Measurements from ENCODE around the gene ANKRD42.

The ANKRD42 gene

GRCh38 chr11:83285151-83285770 is 91.7 kb downstream of the ANKRD42 start:
- Histone ChIP-seq H3K9me3 (ENCODE audit: control insufficient read depth in 1 of 2, low read length in 2 of 2) (no peaks in the 10 kb centered on the region), H3K4me1 (ENCODE audit: control insufficient read depth in 1 of 2, insufficient read depth in 2 of 2, low read length in 2 of 2) (peaks cover 14 to 36% of the 10 kb centered on the region in 2 donors), H3K9ac (ENCODE audit: low read depth in 1 of 2, low read length in 2 of 2) (peak overlapping the region; percentile 93 to 97), H3K36me3 (ENCODE audit: control insufficient read depth in 1 of 2, insufficient read depth in 2 of 2, low read length in 2 of 2) (no peaks in the 10 kb centered on the region), H3K27me3 (ENCODE audit: control insufficient read depth in 1 of 2, insufficient read depth in 2 of 2, low read length in 2 of 2) (no peaks in the 10 kb centered on the region), H3K4me3 (ENCODE audit: low read depth in 1 of 2, low read length in 2 of 2) (peak overlapping the region; percentile 93 to 95), H3K27ac (ENCODE audit: low read depth, low read length) (peak overlapping the region; percentile 98)

GRCh38 chr11:83285771-83286528 is 92.4 kb downstream of the ANKRD42 start, which contains the start of gene CCDC90B:
TSS of gene CCDC90B (minus strand) at chr11:83286367. CDS start at chr11:83285972, 395 bp downstream.
- no peaks in the 10 kb centered on the region for H3K27me3 ChIP-seq (ENCODE audit: control insufficient read depth in 1 of 2, insufficient read depth in 2 of 2, low read length in 2 of 2)
- H3K4me1 ChIP-seq (ENCODE audit: control insufficient read depth in 1 of 2, insufficient read depth in 2 of 2, low read length in 2 of 2), result peaks cover 14 to 33% of the 10 kb centered on the region in 2 donors

DNA sequence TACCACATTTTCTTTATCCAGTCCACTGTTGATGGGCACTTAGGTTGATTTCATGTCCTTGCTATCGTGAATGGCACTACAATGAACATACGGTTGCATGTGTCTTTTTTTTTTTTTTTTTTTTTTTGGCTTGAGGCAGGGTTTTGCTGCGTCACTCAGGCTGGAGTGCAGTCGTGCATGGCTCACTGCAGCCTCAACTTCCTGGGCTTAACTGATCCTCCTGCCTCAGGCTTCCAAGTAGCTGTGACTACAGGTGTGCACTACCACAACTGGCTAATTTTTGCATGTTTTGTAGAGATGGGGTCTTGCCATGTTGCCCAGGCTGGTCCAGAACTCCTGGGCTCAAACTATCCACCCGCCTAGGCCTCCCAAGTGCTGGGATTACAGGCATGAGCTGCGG is 94.1 kb downstream of the ANKRD42 start:
- no peaks in the 10 kb centered on the region for H3K36me3 ChIP-seq (ENCODE audit: control insufficient read depth in 1 of 2, insufficient read depth in 2 of 2, low read length in 2 of 2)
- H3K27ac ChIP-seq (ENCODE audit: low read depth, low read length), result no peak overlapping the region
- no peaks in the 10 kb centered on the region for H3K27me3 ChIP-seq (ENCODE audit: control insufficient read depth in 1 of 2, insufficient read depth in 2 of 2, low read length in 2 of 2)
- H3K9ac ChIP-seq (ENCODE audit: low read depth in 1 of 2, low read length in 2 of 2), result no peak overlapping the region
- no peaks in the 10 kb centered on the region for H3K9me3 ChIP-seq (ENCODE audit: control insufficient read depth in 1 of 2, low read length in 2 of 2)
- no peak overlapping the region for H3K4me3 ChIP-seq (ENCODE audit: low read depth in 1 of 2, low read length in 2 of 2)
- peaks cover 13 to 23% of the 10 kb centered on the region in 2 donors for H3K4me1 ChIP-seq (ENCODE audit: control insufficient read depth in 1 of 2, insufficient read depth in 2 of 2, low read length in 2 of 2)

More at GRCh38 chr11:83285771-83286528, 92.4 kb downstream of the ANKRD42 start, which contains the start of gene CCDC90B:
- Histone ChIP-seq H3K27ac (ENCODE audit: low read depth, low read length) (peak within 1 kb of the TSS; percentile 98), H3K4me3 (ENCODE audit: low read depth in 1 of 2, low read length in 2 of 2) (peak within 1 kb of the TSS; percentile 93 to 95), H3K36me3 (ENCODE audit: control insufficient read depth in 1 of 2, insufficient read depth in 2 of 2, low read length in 2 of 2) (no peaks in the 10 kb centered on the region), H3K9ac (ENCODE audit: low read depth in 1 of 2, low read length in 2 of 2) (peak within 1 kb of the TSS; percentile 93 to 97), H3K9me3 (ENCODE audit: control insufficient read depth in 1 of 2, low read length in 2 of 2) (no peaks in the 10 kb centered on the region)

DNA sequence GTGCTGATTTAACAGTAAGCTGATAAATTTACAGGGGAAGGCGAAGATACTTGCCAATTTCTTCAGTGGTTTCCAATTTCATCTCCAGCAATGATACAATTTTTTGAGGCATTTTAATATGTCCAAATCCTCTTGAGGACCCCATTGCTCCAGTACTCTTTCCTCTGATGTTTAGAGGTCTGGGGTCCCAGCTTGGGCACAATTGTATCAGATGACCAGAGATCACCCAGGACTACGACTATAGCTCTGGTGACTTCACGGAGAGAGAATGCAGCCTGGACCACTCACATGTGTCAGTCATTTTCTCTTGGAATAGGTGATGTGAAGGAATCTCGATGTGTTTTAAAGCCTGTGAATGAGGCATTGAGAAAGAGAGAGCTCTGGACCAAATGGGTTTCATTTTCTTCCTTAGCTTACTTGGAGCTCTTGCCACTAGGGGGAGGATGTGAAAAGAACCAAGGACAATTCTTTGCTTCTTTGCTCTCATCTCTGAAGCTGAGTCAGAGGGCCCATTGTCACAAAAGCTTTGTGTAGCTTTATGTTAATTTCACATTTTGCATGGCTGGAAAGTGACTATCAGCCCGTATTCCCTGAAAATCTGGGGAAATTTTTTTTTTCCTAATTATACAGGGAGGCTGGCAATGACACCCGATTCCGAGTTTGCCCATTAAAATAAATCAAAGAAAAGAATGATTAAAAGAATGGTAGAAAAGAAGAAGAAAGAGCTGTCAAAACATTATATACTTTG is 99.4 kb downstream of the ANKRD42 start:
- peaks cover 0 to 4% of the 10 kb centered on the region in 2 donors for H3K4me1 ChIP-seq (ENCODE audit: control insufficient read depth in 1 of 2, insufficient read depth in 2 of 2, low read length in 2 of 2)
- H3K4me3 ChIP-seq (ENCODE audit: low read depth in 1 of 2, low read length in 2 of 2), result peak overlapping the region in 1 of 2 donors; percentile 40
- no peak overlapping the region for H3K27ac ChIP-seq (ENCODE audit: low read depth, low read length)
- no peak overlapping the region for H3K9ac ChIP-seq (ENCODE audit: low read depth in 1 of 2, low read length in 2 of 2)
- no peaks in the 10 kb centered on the region for H3K36me3 ChIP-seq (ENCODE audit: control insufficient read depth in 1 of 2, insufficient read depth in 2 of 2, low read length in 2 of 2)
- no peaks in the 10 kb centered on the region for H3K27me3 ChIP-seq (ENCODE audit: control insufficient read depth in 1 of 2, insufficient read depth in 2 of 2, low read length in 2 of 2)
- H3K9me3 ChIP-seq (ENCODE audit: control insufficient read depth in 1 of 2, low read length in 2 of 2), result no peaks in the 10 kb centered on the region

GRCh38 chr11:83293457-83293774 is 99.9 kb downstream of the ANKRD42 start:
- Histone ChIP-seq H3K36me3 (ENCODE audit: control insufficient read depth in 1 of 2, insufficient read depth in 2 of 2, low read length in 2 of 2) (no peaks in the 10 kb centered on the region), H3K27ac (ENCODE audit: low read depth, low read length) (no peak overlapping the region), H3K4me3 (ENCODE audit: low read depth in 1 of 2, low read length in 2 of 2) (no peak overlapping the region), H3K27me3 (ENCODE audit: control insufficient read depth in 1 of 2, insufficient read depth in 2 of 2, low read length in 2 of 2) (no peaks in the 10 kb centered on the region), H3K9ac (ENCODE audit: low read depth in 1 of 2, low read length in 2 of 2) (no peak overlapping the region), H3K4me1 (ENCODE audit: control insufficient read depth in 1 of 2, insufficient read depth in 2 of 2, low read length in 2 of 2) (peaks cover 0 to 4% of the 10 kb centered on the region in 2 donors), H3K9me3 (ENCODE audit: control insufficient read depth in 1 of 2, low read length in 2 of 2) (no peaks in the 10 kb centered on the region)

- H3K27ac ChIP-seq (ENCODE audit: low read depth, low read length), result no peak overlapping the region
- no peak overlapping the region for H3K4me3 ChIP-seq (ENCODE audit: low read depth in 1 of 2, low read length in 2 of 2)
- peaks cover 0 to 4% of the 10 kb centered on the region in 2 donors for H3K4me1 ChIP-seq (ENCODE audit: control insufficient read depth in 1 of 2, insufficient read depth in 2 of 2, low read length in 2 of 2)
- no peaks in the 10 kb centered on the region for H3K27me3 ChIP-seq (ENCODE audit: control insufficient read depth in 1 of 2, insufficient read depth in 2 of 2, low read length in 2 of 2)
- H3K9ac ChIP-seq (ENCODE audit: low read depth in 1 of 2, low read length in 2 of 2), result no peak overlapping the region
- no peaks in the 10 kb centered on the region for H3K9me3 ChIP-seq (ENCODE audit: control insufficient read depth in 1 of 2, low read length in 2 of 2)
- no peaks in the 10 kb centered on the region for H3K36me3 ChIP-seq (ENCODE audit: control insufficient read depth in 1 of 2, insufficient read depth in 2 of 2, low read length in 2 of 2)
Observed at GRCh38 chr11:83294208-83294607, 100.7 kb downstream of the ANKRD42 start.
